Smooth muscle cell (in vitro differentiated cells): ENCODE results near the gene PRKCQ. TPM values are rescaled to one million over a fixed set of nuclear protein-coding genes. Genes with fewer than 3 reads are reported as not detected.

Experiments
- DNase-seq: peaks from one replicate; lab custom pipeline; 2025; ENCODE audit not compliant: unreplicated experiment; lab: John Stamatoyannopoulos, UW
- H2AFZ ChIP-seq: fragments of 200-600 bp; sonication (generic); 2 replicates; pipeline ENCODE4 v1.6.0; 2016; ENCODE audit warnings: antibody characterized with exemption, low read depth, mild to moderate bottlenecking
- H3F3A ChIP-seq: fragments of 200-600 bp; sonication (generic); 2 replicates; pipeline ENCODE4 v1.6.0; 2017; ENCODE audit warnings: antibody characterized with exemption, low read depth
- H3K27ac ChIP-seq: fragments of 200-600 bp; sonication (generic); 2 replicates; pipeline ENCODE4 v1.5.1; 2016; ENCODE audit warnings: low read depth, mild to moderate bottlenecking
- H3K27me3 ChIP-seq: fragments of 200-600 bp; sonication (generic); 2 replicates; pipeline ENCODE4 v1.6.1; 2016; ENCODE audit warnings: low read depth, mild to moderate bottlenecking
- H3K36me3 ChIP-seq: fragments of 200-600 bp; sonication (generic); 2 replicates; pipeline ENCODE4 v1.5.1; 2016; ENCODE audit warnings: low read depth
- H3K4me1 ChIP-seq: fragments of 200-600 bp; sonication (generic); 2 replicates; pipeline ENCODE4 v1.5.1; 2016; ENCODE audit warnings: low read depth
- H3K4me2 ChIP-seq: fragments of 200-600 bp; sonication (generic); 2 replicates; pipeline ENCODE4 v1.6.0; 2016; ENCODE audit warnings: mild to moderate bottlenecking
- H3K4me3 ChIP-seq: fragments of 200-600 bp; sonication (generic); 2 replicates; pipeline ENCODE4 v1.5.1; 2016; ENCODE audit warnings: mild to moderate bottlenecking
- H3K79me2 ChIP-seq: fragments of 200-600 bp; sonication (generic); 2 replicates; pipeline ENCODE4 v1.6.0; 2016; ENCODE audit warnings: low read depth, mild to moderate bottlenecking
- H3K9ac ChIP-seq: fragments of 200-600 bp; sonication (generic); 2 replicates; pipeline ENCODE4 v1.6.0; 2016; ENCODE audit warnings: low read depth
- H3K9me3 ChIP-seq: fragments of 200-600 bp; sonication (generic); replicated peaks from 2 replicates; pipeline ENCODE4 v1.5.1; 2016; ENCODE audit warnings: low read depth
- H4K20me1 ChIP-seq: fragments of 200-600 bp; sonication (generic); 2 replicates; pipeline ENCODE4 v1.6.0; 2016; ENCODE audit warnings: low read depth
- CTCF ChIP-seq: fragments of 200-600 bp; sonication (generic); IDR thresholded peaks from 2 replicates; pipeline ENCODE4 v1.5.1; 2017; ENCODE audit warnings: borderline replicate concordance, mild to moderate bottlenecking, antibody characterized with exemption; ENCODE audit not compliant: insufficient read depth, poor library complexity, severe bottlenecking
- WGBS: methylation state at CpG from one replicate; pipeline ENCODE4 v1.1.7; 2016; ENCODE audit warnings: low lambda C conversion rate; 5-methylcytosine and 5-hydroxymethylcytosine counted together
- polyA plus RNA-seq: library from polyadenylated mRNA; unstranded; fragments of >200 nt; fragmentation: Nextera tagmentation; extraction: Ambion mirVana; gene quantifications from 2 replicates; pipeline ENCODE4 v1.2.1, GENCODE V29; 2016
- total RNA-seq: library from RNA; depleted of rRNA; stranded (reverse); fragments of >200 nt; gene quantifications from 2 replicates; pipeline ENCODE4 v1.2.3, GENCODE V29; 2014

Gene PRKCQ
- total and polyA plus RNA-seq, 2 experiments from 2014 or later, result 0.27 to 0.38 TPM

- H3K4me3 ChIP-seq, result no peak overlapping the region
- H3K4me1 ChIP-seq, result no peaks in the 10 kb centered on the region
- 85% methylated on average over 2 of the region's 2 CpGs for WGBS
- TF ChIP-seq CTCF, result no peak
- no peak for DNase-seq
- peaks cover 38% of the 10 kb centered on the region for H3K27me3 ChIP-seq
- no peaks in the 10 kb centered on the region for H3K36me3 ChIP-seq
- H4K20me1 ChIP-seq, result no peaks in the 10 kb centered on the region
- H3K27ac ChIP-seq, result no peak overlapping the region
- no peaks in the 10 kb centered on the region for H3K9me3 ChIP-seq
- no peak overlapping the region for H3K9ac ChIP-seq
- H3K4me2 ChIP-seq, result no peak overlapping the region
- H3K79me2 ChIP-seq, result no peaks in the 10 kb centered on the region
- no peak overlapping the region for H2AFZ ChIP-seq
- H3F3A ChIP-seq, result no peaks in the 10 kb centered on the region
Observed at GRCh38 chr10:6602026-6602699, 22.1 kb upstream of the PRKCQ start.

- TF ChIP-seq CTCF, result no peak
- Histone ChIP-seq H3K9ac (no peak overlapping the region), H3F3A (no peaks in the 10 kb centered on the region), H2AFZ (no peak overlapping the region), H3K79me2 (no peaks in the 10 kb centered on the region), H3K4me1 (no peaks in the 10 kb centered on the region), H3K27ac (no peak overlapping the region), H3K36me3 (no peaks in the 10 kb centered on the region), H3K9me3 (no peaks in the 10 kb centered on the region), H3K4me3 (no peak overlapping the region), H3K27me3 (peaks cover 38% of the 10 kb centered on the region), H3K4me2 (no peak overlapping the region), H4K20me1 (no peaks in the 10 kb centered on the region)
- 84% methylated on average over 9 of the region's 9 CpGs for WGBS
- no peak for DNase-seq
Observed at GRCh38 chr10:6601246-6601805, 21.2 kb upstream of the PRKCQ start.

- Histone ChIP-seq H3K9me3 (no peaks in the 10 kb centered on the region), H3K4me1 (no peaks in the 10 kb centered on the region), H3K4me3 (no peak overlapping the region), H3K4me2 (no peak overlapping the region), H3K36me3 (no peaks in the 10 kb centered on the region), H3K27ac (no peak overlapping the region), H3K9ac (no peak overlapping the region), H3K79me2 (no peaks in the 10 kb centered on the region), H3F3A (no peaks in the 10 kb centered on the region), H3K27me3 (peaks cover 33% of the 10 kb centered on the region), H2AFZ (no peak overlapping the region), H4K20me1 (no peaks in the 10 kb centered on the region)
- DNase-seq, result no peak
- 95% methylated on average over 7 of the region's 7 CpGs for WGBS
- no peak for TF ChIP-seq CTCF
Observed at GRCh38 chr10:6600224-6600987, 20.3 kb upstream of the PRKCQ start.
